Measurements from ENCODE around the gene ABCA5. TPM values are rescaled to one million over a fixed set of nuclear protein-coding genes. Genes with fewer than 3 reads are reported as not detected.

Gene ABCA5
- total and polyA plus RNA-seq, 2 of the 13 experiments (the other 11 are each of a cell fraction or from before 2014, with no cell fraction given): 9.7 to 10.1 TPM

GRCh38 chr17:69325518-69326376, 1.2 kb downstream of the ABCA5 start (continued):
- TF ChIP-seq ZBTB14 (CRISPR knock-in tag; IDR thresholded peaks at IDR 0.05): 0 out of 2 replicates have a peak, but pooled peaks have one; percentile 42
- peak; percentile 52 for TF ChIP-seq RXRB (CRISPR knock-in tag; IDR thresholded peaks at IDR 0.05; ENCODE audit: borderline replicate concordance)
- TF ChIP-seq ZNF652 (CRISPR knock-in tag; IDR thresholded peaks at IDR 0.05; ENCODE audit: borderline replicate concordance, low read depth): 0 out of 2 replicates have a peak, but pooled peaks have one; percentile 15
- TF ChIP-seq HMG20A (CRISPR knock-in tag; IDR thresholded peaks at IDR 0.05; ENCODE audit: borderline replicate concordance): 0 out of 2 replicates have a peak, but pooled peaks have one; percentile 46
- no peak for TF ChIP-seq PCBP1 (IDR thresholded peaks at IDR 0.05; ENCODE audit: borderline replicate concordance, low read depth, low read length)
- TF ChIP-seq TRIM22 (IDR thresholded peaks at IDR 0.05): no peak
- TF ChIP-seq ZNF772 (CRISPR knock-in tag; IDR thresholded peaks at IDR 0.05): no peak
- TF ChIP-seq, protein P1, sequence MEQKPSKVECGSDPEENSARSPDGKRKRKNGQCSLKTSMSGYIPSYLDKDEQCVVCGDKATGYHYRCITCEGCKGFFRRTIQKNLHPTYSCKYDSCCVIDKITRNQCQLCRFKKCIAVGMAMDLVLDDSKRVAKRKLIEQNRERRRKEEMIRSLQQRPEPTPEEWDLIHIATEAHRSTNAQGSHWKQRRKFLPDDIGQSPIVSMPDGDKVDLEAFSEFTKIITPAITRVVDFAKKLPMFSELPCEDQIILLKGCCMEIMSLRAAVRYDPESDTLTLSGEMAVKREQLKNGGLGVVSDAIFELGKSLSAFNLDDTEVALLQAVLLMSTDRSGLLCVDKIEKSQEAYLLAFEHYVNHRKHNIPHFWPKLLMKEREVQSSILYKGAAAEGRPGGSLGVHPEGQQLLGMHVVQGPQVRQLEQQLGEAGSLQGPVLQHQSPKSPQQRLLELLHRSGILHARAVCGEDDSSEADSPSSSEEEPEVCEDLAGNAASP (CRISPR knock-in tag; IDR thresholded peaks at IDR 0.05; ENCODE audit: borderline replicate concordance): no peak
- TF ChIP-seq ZNF776 (CRISPR knock-in tag; IDR thresholded peaks at IDR 0.05): no peak
- TF ChIP-seq U2AF1 (optimal IDR thresholded peaks at IDR 0.05; ENCODE audit: low read depth, low read length): no peak
- no peak for TF ChIP-seq FOXA1 (IDR thresholded peaks at IDR 0.05)
- TF ChIP-seq FOXA1 (CRISPR knock-in tag; IDR thresholded peaks at IDR 0.05): no peak
- TF ChIP-seq HNF4G (IDR thresholded peaks at IDR 0.05; ENCODE audit: borderline replicate concordance, low read depth, low read length): peak; percentile 80
- TF ChIP-seq HNF4G (CRISPR knock-in tag; IDR thresholded peaks at IDR 0.05; ENCODE audit: borderline replicate concordance, low read depth): no peak
- TF ChIP-seq SOX6 (IDR thresholded peaks at IDR 0.05): no peak
- TF ChIP-seq SOX6 (CRISPR knock-in tag; IDR thresholded peaks at IDR 0.05): 0 out of 2 replicates have a peak, but pooled peaks have one; percentile 21
- TF ChIP-seq ZBTB38 (CRISPR knock-in tag; IDR thresholded peaks at IDR 0.05): no peak
- peak; percentile 76 for TF ChIP-seq BCL6 (CRISPR knock-in tag; IDR thresholded peaks at IDR 0.05)
